GM23338 (cell line): ENCODE results near the gene NPR2. TPM values are rescaled to one million over a fixed set of nuclear protein-coding genes. Genes with fewer than 3 reads are reported as not detected.

Experiments
- ATAC-seq: fragments of 200-7000 bp; cut with Tn5 transposase; 3 replicates; pipeline ENCODE4 v1.9.1; 2020
- DNase-seq: peaks from one replicate; pipeline ENCODE4 v3.0.0-alpha.2; 2015; ENCODE audit warnings: low spot score
- H2AFZ ChIP-seq: fragments of 200-600 bp; sonication (generic); 2 replicates; pipeline ENCODE4 v1.8.0; 2016; ENCODE audit warnings: antibody characterized with exemption, mild to moderate bottlenecking, moderate library complexity
- H3F3A ChIP-seq: fragments of 200-600 bp; sonication (generic); replicated peaks from 2 replicates; pipeline ENCODE4 v1.8.0; 2017; ENCODE audit warnings: antibody characterized with exemption, mixed run types, low read depth
- H3K27ac ChIP-seq: fragments of 200-600 bp; sonication (generic); 2 replicates; pipeline ENCODE4 v1.6.1; 2016; ENCODE audit warnings: low read depth
- H3K27me3 ChIP-seq: fragments of 200-600 bp; sonication (generic); 2 replicates; pipeline ENCODE4 v1.8.0; 2016; ENCODE audit warnings: mild to moderate bottlenecking, mixed run types, moderate library complexity; ENCODE audit not compliant: insufficient read depth
- H3K36me3 ChIP-seq: fragments of 200-600 bp; sonication (generic); 2 replicates; pipeline ENCODE4 v1.8.0; 2016; ENCODE audit warnings: mild to moderate bottlenecking; ENCODE audit not compliant: insufficient read depth
- H3K4me1 ChIP-seq: fragments of 200-600 bp; sonication (generic); 2 replicates; pipeline ENCODE4 v1.8.0; 2016; ENCODE audit warnings: mild to moderate bottlenecking, moderate library complexity; ENCODE audit not compliant: insufficient read depth
- H3K4me2 ChIP-seq: fragments of 200-600 bp; sonication (generic); 2 replicates; pipeline ENCODE4 v1.7.1; 2017; ENCODE audit warnings: mixed run types
- H3K4me3 ChIP-seq: fragments of 200-600 bp; sonication (generic); 2 replicates; pipeline ENCODE4 v1.6.1; 2016; ENCODE audit warnings: mixed run types
- H3K79me2 ChIP-seq: fragments of 200-600 bp; sonication (generic); replicated peaks from 2 replicates; pipeline ENCODE4 v1.8.0; 2017; ENCODE audit warnings: mild to moderate bottlenecking; ENCODE audit not compliant: insufficient read depth
- H3K9me2 ChIP-seq: fragments of 200-600 bp; sonication (generic); 2 replicates; pipeline ENCODE4 v1.8.0; 2017; ENCODE audit not compliant: insufficient read depth
- H4K20me1 ChIP-seq: fragments of 200-600 bp; sonication (generic); replicated peaks from 2 replicates; pipeline ENCODE4 v1.8.0; 2017; ENCODE audit warnings: mild to moderate bottlenecking; ENCODE audit not compliant: insufficient read depth
- H3K27ac Mint-ChIP-seq: 2 replicates; pipeline ENCODE4 v1.8.0; 2020; ENCODE audit warnings: inconsistent platforms, mild to moderate bottlenecking, moderate library complexity, mixed read lengths
- H3K27me3 Mint-ChIP-seq: 3 replicates; pipeline ENCODE4 v1.8.0; 2022; ENCODE audit warnings: low read depth, mild to moderate bottlenecking, moderate library complexity, mixed read lengths, inconsistent platforms; ENCODE audit not compliant: insufficient read depth, poor library complexity
- H3K36me3 Mint-ChIP-seq: 3 replicates; pipeline ENCODE4 v1.8.0; 2021; ENCODE audit warnings: low read depth, mild to moderate bottlenecking, inconsistent platforms, moderate library complexity, mixed read lengths
- H3K4me1 Mint-ChIP-seq: 3 replicates; pipeline ENCODE4 v1.8.0; 2020; ENCODE audit warnings: mild to moderate bottlenecking, inconsistent platforms, mixed read lengths
- H3K4me3 Mint-ChIP-seq: 3 replicates; pipeline ENCODE4 v1.8.0; 2021; ENCODE audit warnings: moderate library complexity, mild to moderate bottlenecking, inconsistent platforms, mixed read lengths
- H3K9me3 Mint-ChIP-seq: 3 replicates; pipeline ENCODE4 v1.8.0; 2020; ENCODE audit warnings: moderate library complexity, mild to moderate bottlenecking, inconsistent platforms, mixed read lengths
- CREB1 ChIP-seq: fragments of 250-450 bp; sonication (Bioruptor Pico); IDR thresholded peaks from 2 replicates; pipeline ENCODE4 v1.5.0; 2020; ENCODE audit warnings: low read depth, mild to moderate bottlenecking, moderate library complexity
- EZH2 ChIP-seq: fragments of 200-600 bp; sonication (generic); IDR thresholded peaks from one replicate; pipeline ENCODE4 v1.8.0; 2017; ENCODE audit warnings: antibody characterized with exemption, mild to moderate bottlenecking, low read depth; ENCODE audit not compliant: unreplicated experiment
- JUNB ChIP-seq: IDR thresholded peaks from one replicate; pipeline ENCODE4 v1.6.1; 2016; ENCODE audit warnings: antibody characterized with exemption; ENCODE audit not compliant: unreplicated experiment
- NANOG ChIP-seq: IDR thresholded peaks from 2 replicates; pipeline ENCODE4 v1.6.1; 2016; ENCODE audit warnings: antibody characterized with exemption, borderline replicate concordance
- POLR2AphosphoS5 ChIP-seq: IDR thresholded peaks from 2 replicates; pipeline ENCODE4 v1.6.1; 2016; ENCODE audit warnings: antibody characterized with exemption, low read depth
- STAT1 ChIP-seq: IDR thresholded peaks from one replicate; pipeline ENCODE4 v1.6.1; 2016; ENCODE audit warnings: antibody characterized with exemption; ENCODE audit not compliant: unreplicated experiment
- ZNF114 ChIP-seq: fragments of 250-450 bp; sonication (Bioruptor Pico); IDR thresholded peaks from 2 replicates; pipeline ENCODE4 v1.5.0; 2020; ENCODE audit warnings: mild to moderate bottlenecking, moderate library complexity
- long read RNA-seq: library from polyadenylated mRNA; unstranded; transcript quantifications from one replicate; pipeline ENCODE4 v2.0.0, GENCODE V29; 2020; ENCODE audit not compliant: unreplicated experiment
- polyA plus RNA-seq: library from polyadenylated mRNA; unstranded; fragments of >200 nt; fragmentation: Nextera tagmentation; extraction: Ambion mirVana; gene quantifications from 2 replicates; pipeline ENCODE4 v1.2.1, GENCODE V29; 2016
- total RNA-seq: library from RNA; depleted of rRNA; stranded (reverse); fragments of >200 nt; shearing (Covaris generic); gene quantifications from 2 replicates; pipeline ENCODE4 v1.2.3, GENCODE V29; 2014; rRNA removed
- TF ChIP-seq, protein P1 (sequence below): IDR thresholded peaks from one replicate; pipeline ENCODE4 v1.6.1; 2018; ENCODE audit warnings: antibody characterized with exemption; ENCODE audit not compliant: unreplicated experiment
- TF ChIP-seq, protein P2 (sequence below), 2 experiments: fragments of 200-600 bp in 1 of 2; sonication (generic) in 1 of 2; conservative IDR thresholded peaks; 2 replicates each; pipeline versions ENCODE4 v1.5.1 to v1.6.1; 2016 to 2017; ENCODE audit warnings: antibody characterized with exemption in 2 of 2, low read depth in 2 of 2, mild to moderate bottlenecking in 2 of 2, moderate library complexity in 1 of 2

NPR2 gene
- total RNA-seq, result 7.6 and 14.4 TPM in 2 replicates
- 9.0 and 9.8 TPM in 2 replicates for polyA plus RNA-seq
- long read RNA-seq, result 0 reads

DNA sequence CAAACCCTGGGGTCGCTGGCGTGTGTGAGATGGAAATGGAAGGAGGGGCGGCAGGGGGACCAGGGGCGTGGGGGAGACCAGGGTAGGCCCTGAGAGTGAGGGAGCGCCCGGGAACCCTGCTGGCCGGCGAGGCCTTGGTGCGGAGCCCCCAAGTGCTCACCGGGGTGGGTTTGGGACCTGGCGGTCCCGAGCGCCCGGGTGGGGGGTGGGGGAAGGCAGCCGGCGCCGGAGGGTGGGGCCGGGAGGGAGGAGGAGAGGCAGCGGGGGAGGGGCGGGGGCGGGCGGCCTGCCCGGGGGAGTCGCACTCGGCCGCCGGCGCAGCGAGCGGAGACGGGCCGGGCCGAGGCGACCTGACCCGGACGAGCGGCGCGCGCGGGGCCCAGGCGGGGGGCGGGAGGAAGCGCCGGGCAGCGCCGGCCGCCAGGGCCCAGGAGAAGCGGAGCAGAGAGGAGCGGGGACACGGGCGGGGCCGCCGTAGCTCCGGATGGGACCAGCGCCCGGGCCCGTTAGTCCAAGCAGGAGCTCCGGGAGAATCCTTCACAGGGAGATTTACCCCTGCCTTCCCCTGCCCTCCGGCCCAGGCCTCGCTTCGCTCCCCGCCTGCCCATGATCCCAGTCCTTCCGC lies at the start of gene NPR2:
Gene NPR2, plus strand, starts transcription at position 295 of the 625 bp plus-strand sequence. CDS start 818 bp downstream, outside the sequence.
- Histone ChIP-seq H3K4me2 (peak within 1 kb of the TSS; percentile 91), H3K27ac (no peak within 1 kb of the TSS), H4K20me1 (no peaks in the 10 kb centered on the region; the same call in 1 of the 2 replicates), H3K79me2 (no peaks in the 10 kb centered on the region), H3K4me1 (peaks cover 10% of the 10 kb centered on the region), H3K9me2 (no peaks in the 10 kb centered on the region), H3F3A (no peaks in the 10 kb centered on the region), H2AFZ (peak within 1 kb of the TSS; percentile 92), H3K27me3 (peaks cover 7% of the 10 kb centered on the region; the same call in 1 of the 2 replicates), H3K36me3 (0 out of 2 replicates have a peak, but pooled peaks cover 3% of the 10 kb centered on the region), H3K4me3 (peak within 1 kb of the TSS; percentile 64)
- ATAC-seq (peak; percentile 62), DNase-seq (peak; percentile 58)
- Mint-ChIP-seq H3K4me1 (peaks cover 21% of the 10 kb centered on the region), H3K27me3 (peaks cover 14% of the 10 kb centered on the region), H3K27ac (no peak within 1 kb of the TSS), H3K4me3 (peak within 1 kb of the TSS; percentile 80), H3K36me3 (peaks cover 10% of the 10 kb centered on the region), H3K9me3 (no peaks in the 10 kb centered on the region; the same call in 2 of the 3 replicates)
- no peak for TF ChIP-seq NANOG
- TF ChIP-seq, protein P1, sequence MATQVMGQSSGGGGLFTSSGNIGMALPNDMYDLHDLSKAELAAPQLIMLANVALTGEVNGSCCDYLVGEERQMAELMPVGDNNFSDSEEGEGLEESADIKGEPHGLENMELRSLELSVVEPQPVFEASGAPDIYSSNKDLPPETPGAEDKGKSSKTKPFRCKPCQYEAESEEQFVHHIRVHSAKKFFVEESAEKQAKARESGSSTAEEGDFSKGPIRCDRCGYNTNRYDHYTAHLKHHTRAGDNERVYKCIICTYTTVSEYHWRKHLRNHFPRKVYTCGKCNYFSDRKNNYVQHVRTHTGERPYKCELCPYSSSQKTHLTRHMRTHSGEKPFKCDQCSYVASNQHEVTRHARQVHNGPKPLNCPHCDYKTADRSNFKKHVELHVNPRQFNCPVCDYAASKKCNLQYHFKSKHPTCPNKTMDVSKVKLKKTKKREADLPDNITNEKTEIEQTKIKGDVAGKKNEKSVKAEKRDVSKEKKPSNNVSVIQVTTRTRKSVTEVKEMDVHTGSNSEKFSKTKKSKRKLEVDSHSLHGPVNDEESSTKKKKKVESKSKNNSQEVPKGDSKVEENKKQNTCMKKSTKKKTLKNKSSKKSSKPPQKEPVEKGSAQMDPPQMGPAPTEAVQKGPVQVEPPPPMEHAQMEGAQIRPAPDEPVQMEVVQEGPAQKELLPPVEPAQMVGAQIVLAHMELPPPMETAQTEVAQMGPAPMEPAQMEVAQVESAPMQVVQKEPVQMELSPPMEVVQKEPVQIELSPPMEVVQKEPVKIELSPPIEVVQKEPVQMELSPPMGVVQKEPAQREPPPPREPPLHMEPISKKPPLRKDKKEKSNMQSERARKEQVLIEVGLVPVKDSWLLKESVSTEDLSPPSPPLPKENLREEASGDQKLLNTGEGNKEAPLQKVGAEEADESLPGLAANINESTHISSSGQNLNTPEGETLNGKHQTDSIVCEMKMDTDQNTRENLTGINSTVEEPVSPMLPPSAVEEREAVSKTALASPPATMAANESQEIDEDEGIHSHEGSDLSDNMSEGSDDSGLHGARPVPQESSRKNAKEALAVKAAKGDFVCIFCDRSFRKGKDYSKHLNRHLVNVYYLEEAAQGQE, result no peak
- TF ChIP-seq, protein P2, sequence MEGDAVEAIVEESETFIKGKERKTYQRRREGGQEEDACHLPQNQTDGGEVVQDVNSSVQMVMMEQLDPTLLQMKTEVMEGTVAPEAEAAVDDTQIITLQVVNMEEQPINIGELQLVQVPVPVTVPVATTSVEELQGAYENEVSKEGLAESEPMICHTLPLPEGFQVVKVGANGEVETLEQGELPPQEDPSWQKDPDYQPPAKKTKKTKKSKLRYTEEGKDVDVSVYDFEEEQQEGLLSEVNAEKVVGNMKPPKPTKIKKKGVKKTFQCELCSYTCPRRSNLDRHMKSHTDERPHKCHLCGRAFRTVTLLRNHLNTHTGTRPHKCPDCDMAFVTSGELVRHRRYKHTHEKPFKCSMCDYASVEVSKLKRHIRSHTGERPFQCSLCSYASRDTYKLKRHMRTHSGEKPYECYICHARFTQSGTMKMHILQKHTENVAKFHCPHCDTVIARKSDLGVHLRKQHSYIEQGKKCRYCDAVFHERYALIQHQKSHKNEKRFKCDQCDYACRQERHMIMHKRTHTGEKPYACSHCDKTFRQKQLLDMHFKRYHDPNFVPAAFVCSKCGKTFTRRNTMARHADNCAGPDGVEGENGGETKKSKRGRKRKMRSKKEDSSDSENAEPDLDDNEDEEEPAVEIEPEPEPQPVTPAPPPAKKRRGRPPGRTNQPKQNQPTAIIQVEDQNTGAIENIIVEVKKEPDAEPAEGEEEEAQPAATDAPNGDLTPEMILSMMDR (conservative IDR thresholded peaks at IDR 0.05; ENCODE audit: low read depth in 2 of 2), result no peak

DNA sequence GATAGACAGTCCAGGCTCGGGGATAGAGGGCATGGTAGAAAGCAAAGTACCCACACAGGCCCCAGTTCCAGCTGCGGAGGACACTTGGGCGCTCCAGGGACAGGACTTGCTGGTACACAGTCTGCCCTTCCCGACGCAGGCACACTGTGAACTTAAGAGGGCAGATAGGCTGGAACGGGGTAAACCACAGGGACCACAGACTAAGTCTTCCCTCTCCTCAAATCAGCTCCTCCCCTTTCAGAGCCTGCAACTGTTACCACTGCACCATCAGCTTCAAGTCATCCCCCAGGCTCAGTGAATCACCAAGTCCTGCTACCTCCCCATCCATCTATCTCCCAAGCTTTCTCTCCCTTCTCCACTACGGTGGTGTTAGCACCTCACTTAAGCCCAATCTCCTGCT lies 49.7 kb upstream of the NPR2 start:
- Histone ChIP-seq H3K4me2 (no peak overlapping the region), H3K27ac (no peak overlapping the region), H3F3A (peaks cover 3% of the 10 kb centered on the region; the same call in 1 of the 2 replicates), H3K36me3 (peaks cover 40% of the 10 kb centered on the region), H3K4me3 (no peak overlapping the region), H3K27me3 (no peaks in the 10 kb centered on the region), H3K4me1 (peaks cover 9% of the 10 kb centered on the region), H3K79me2 (peaks cover 21% of the 10 kb centered on the region), H3K9me2 (no peaks in the 10 kb centered on the region), H4K20me1 (peaks cover 25% of the 10 kb centered on the region), H2AFZ (no peak overlapping the region)
- no peak for DNase-seq
- Mint-ChIP-seq H3K27ac (no peak overlapping the region), H3K9me3 (no peaks in the 10 kb centered on the region), H3K27me3 (peaks cover 3% of the 10 kb centered on the region), H3K4me3 (no peak overlapping the region), H3K36me3 (peaks cover 87% of the 10 kb centered on the region), H3K4me1 (peaks cover 9% of the 10 kb centered on the region)
- no peak for ATAC-seq
- TF ChIP-seq CREB1 (CRISPR knock-in tag) (no peak), ZNF114 (CRISPR knock-in tag) (no peak), STAT1 (no peak), POLR2AphosphoS5 (no peak), NANOG (no peak), EZH2 (no peak), JUNB (no peak)
- TF ChIP-seq, protein P2 (conservative IDR thresholded peaks at IDR 0.05; ENCODE audit: low read depth in 2 of 2), result no peak
